HepG2 (cell line): Measurements from ENCODE around the gene UNG. TPM values are rescaled to one million over a fixed set of nuclear protein-coding genes. Genes with fewer than 3 reads are reported as not detected.

ENCODE experiments used
- ARNTL ChIP-seq: sonication (generic); formaldehyde crosslinking; IDR thresholded peaks from 2 replicates; pipeline ENCODE4 v1.4.0; 2020; ENCODE audit warnings: mild to moderate bottlenecking, missing genetic modification reagents
- ATF7 ChIP-seq, 2 experiments: fragments of 450-650 bp in 1 of 2; sonication (generic) in 1 of 2; formaldehyde crosslinking in 1 of 2; IDR thresholded peaks; 2 replicates each; pipeline versions ENCODE4 v1.4.0 to v1.6.1; 2016 to 2020; ENCODE audit warnings: antibody characterized with exemption in 1 of 2, mild to moderate bottlenecking in 1 of 2, missing genetic modification reagents in 1 of 2
- CHCHD3 ChIP-seq: sonication (generic); formaldehyde crosslinking; IDR thresholded peaks from 2 replicates; pipeline ENCODE4 v1.8.0; 2022; ENCODE audit warnings: mild to moderate bottlenecking, missing genetic modification reagents, moderate library complexity
- DZIP1 ChIP-seq: sonication (generic); formaldehyde crosslinking; IDR thresholded peaks from 2 replicates; pipeline ENCODE4 v1.5.0; 2020; ENCODE audit warnings: mild to moderate bottlenecking, missing genetic modification reagents
- HDAC6 ChIP-seq: fragments of 200-600 bp; sonication (generic); IDR thresholded peaks from 2 replicates; pipeline ENCODE4 v1.7.0; 2017; ENCODE audit warnings: mild to moderate bottlenecking, antibody characterized with exemption, low read length, low read depth
- MBD4 ChIP-seq: IDR thresholded peaks from 2 replicates; pipeline ENCODE4 v1.6.1; 2012; ENCODE audit warnings: low read length, inconsistent platforms, borderline replicate concordance
- NCOA2 ChIP-seq: sonication (generic); formaldehyde crosslinking; IDR thresholded peaks from 2 replicates; pipeline ENCODE4 v1.8.0; 2022; ENCODE audit warnings: inconsistent platforms
- PHF8 ChIP-seq: sonication (generic); formaldehyde crosslinking; IDR thresholded peaks from 2 replicates; pipeline ENCODE4 v1.5.0; 2020; ENCODE audit warnings: missing genetic modification reagents
- SIX4 ChIP-seq: sonication (generic); formaldehyde crosslinking; IDR thresholded peaks from 2 replicates; pipeline ENCODE4 v1.4.0; 2020; ENCODE audit warnings: missing genetic modification reagents
- SNRNP70 ChIP-seq: fragments of 200-400 bp; formaldehyde crosslinking; IDR thresholded peaks from 2 replicates; pipeline ENCODE4 v1.6.1; 2017; ENCODE audit warnings: mild to moderate bottlenecking, low read depth, low read length, moderate library complexity
- SOX5 ChIP-seq: IDR thresholded peaks from 2 replicates; pipeline ENCODE4 v1.6.1; 2016; ENCODE audit warnings: borderline replicate concordance
- ZMYM4 ChIP-seq: sonication (generic); formaldehyde crosslinking; IDR thresholded peaks from 2 replicates; pipeline ENCODE4 v1.8.1; 2023; ENCODE audit warnings: mild to moderate bottlenecking, missing genetic modification reagents
- ZNF577 ChIP-seq: sonication (generic); formaldehyde crosslinking; IDR thresholded peaks from 2 replicates; pipeline ENCODE4 v1.4.0; 2020; ENCODE audit warnings: mild to moderate bottlenecking, low read depth, missing genetic modification reagents, borderline replicate concordance
- ZNF839 ChIP-seq: sonication (generic); formaldehyde crosslinking; IDR thresholded peaks from 2 replicates; pipeline ENCODE4 v1.4.0; 2020; ENCODE audit warnings: missing genetic modification reagents, mild to moderate bottlenecking, borderline replicate concordance
- ZNF883 ChIP-seq: sonication (generic); formaldehyde crosslinking; IDR thresholded peaks from 2 replicates; pipeline ENCODE4 v1.5.1; 2020; ENCODE audit warnings: mild to moderate bottlenecking, missing genetic modification reagents; ENCODE audit errors: not compliant biosample characterization
- ZNF891 ChIP-seq: sonication (generic); formaldehyde crosslinking; IDR thresholded peaks from 2 replicates; pipeline ENCODE4 v1.5.0; 2020; ENCODE audit warnings: mild to moderate bottlenecking, missing genetic modification reagents
- polyA plus RNA-seq, 8 experiments: library from polyadenylated mRNA; depleted of rRNA in 3 of 8; stranded (reverse) in 7 of 8; unstranded in 1 of 8; fragments of >200 nt; fragmentation: Illumina TruSeq in 4 of 8; extraction: Trizol in 4 of 8; gene quantifications; 2 replicates each; pipeline versions ENCODE4 v1.2.1 to v1.2.3, GENCODE V29; 2011 to 2016; ENCODE audit warnings: low read depth in 4 of 8, missing spikeins in 1 of 8, mixed read lengths in 1 of 8; ENCODE audit not compliant: insufficient read depth in 1 of 8
- total RNA-seq, 5 experiments: library from RNA; depleted of rRNA; stranded (reverse); fragments of >200 nt; fragmentation: Illumina TruSeq; extraction: Trizol; gene quantifications; 2 replicates each; pipeline ENCODE4 v1.2.3, GENCODE V29; 2016; ENCODE audit warnings: low read depth in 1 of 5
- TF ChIP-seq, protein P1 (sequence below): sonication (generic); formaldehyde crosslinking; IDR thresholded peaks from 2 replicates; pipeline ENCODE4 v1.5.1; 2020; ENCODE audit warnings: mild to moderate bottlenecking, missing genetic modification reagents, borderline replicate concordance
- TF ChIP-seq, protein P2 (sequence below): sonication (generic); formaldehyde crosslinking; IDR thresholded peaks from 2 replicates; pipeline ENCODE4 v1.5.1; 2020; ENCODE audit warnings: missing genetic modification reagents, mild to moderate bottlenecking, borderline replicate concordance
- TF ChIP-seq, protein P3 (sequence below): sonication (generic); formaldehyde crosslinking; IDR thresholded peaks from 2 replicates; pipeline ENCODE4 v1.8.0; 2022; ENCODE audit warnings: mild to moderate bottlenecking, missing genetic modification reagents, borderline replicate concordance
- TF ChIP-seq, protein P4 (sequence below): sonication (generic); formaldehyde crosslinking; IDR thresholded peaks from 2 replicates; pipeline ENCODE4 v1.8.0; 2022; ENCODE audit warnings: mild to moderate bottlenecking, missing genetic modification reagents; ENCODE audit not compliant: insufficient replicate concordance

UNG gene
- total and polyA plus RNA-seq, 2 of the 13 experiments (the other 11 are each of a cell fraction or from before 2014, with no cell fraction given), result 23.3 to 114 TPM

- TF ChIP-seq, protein P1, sequence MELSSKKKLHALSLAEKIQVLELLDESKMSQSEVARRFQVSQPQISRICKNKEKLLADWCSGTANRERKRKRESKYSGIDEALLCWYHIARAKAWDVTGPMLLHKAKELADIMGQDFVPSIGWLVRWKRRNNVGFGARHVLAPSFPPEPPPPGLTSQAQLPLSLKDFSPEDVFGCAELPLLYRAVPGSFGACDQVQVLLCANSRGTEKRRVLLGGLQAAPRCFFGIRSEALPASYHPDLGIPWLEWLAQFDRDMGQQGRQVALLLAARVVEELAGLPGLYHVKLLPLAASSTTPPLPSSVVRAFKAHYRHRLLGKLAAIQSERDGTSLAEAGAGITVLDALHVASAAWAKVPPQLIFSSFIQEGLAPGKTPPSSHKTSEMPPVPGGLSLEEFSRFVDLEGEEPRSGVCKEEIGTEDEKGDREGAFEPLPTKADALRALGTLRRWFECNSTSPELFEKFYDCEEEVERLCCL, result no peak
- TF ChIP-seq NCOA2 (CRISPR knock-in tag) (peak; percentile 73), ZNF891 (CRISPR knock-in tag) (0 out of 2 replicates have a peak, but pooled peaks have one; percentile 68), SIX4 (CRISPR knock-in tag) (peak; percentile 66), ARNTL (peak; percentile 84), ZMYM4 (CRISPR knock-in tag) (peak; percentile 78), SNRNP70 (no peak), ZNF839 (CRISPR knock-in tag) (no peak), HDAC6 (no peak), CHCHD3 (CRISPR knock-in tag) (no peak), MBD4 (peak; percentile 85; the same call in 1 of the 2 replicates), ZNF577 (CRISPR knock-in tag) (no peak), DZIP1 (CRISPR knock-in tag) (0 out of 2 replicates have a peak, but pooled peaks have one; percentile 28), PHF8 (CRISPR knock-in tag) (peak; percentile 37), SOX5 (CRISPR knock-in tag) (peak; percentile 63), ZNF883 (CRISPR knock-in tag) (peak; percentile 62), ATF7 (IDR thresholded peaks at IDR 0.05) (no peak), ATF7 (CRISPR knock-in tag; IDR thresholded peaks at IDR 0.05) (0 out of 2 replicates have a peak, but pooled peaks have one; percentile 44)
- TF ChIP-seq, protein P2, sequence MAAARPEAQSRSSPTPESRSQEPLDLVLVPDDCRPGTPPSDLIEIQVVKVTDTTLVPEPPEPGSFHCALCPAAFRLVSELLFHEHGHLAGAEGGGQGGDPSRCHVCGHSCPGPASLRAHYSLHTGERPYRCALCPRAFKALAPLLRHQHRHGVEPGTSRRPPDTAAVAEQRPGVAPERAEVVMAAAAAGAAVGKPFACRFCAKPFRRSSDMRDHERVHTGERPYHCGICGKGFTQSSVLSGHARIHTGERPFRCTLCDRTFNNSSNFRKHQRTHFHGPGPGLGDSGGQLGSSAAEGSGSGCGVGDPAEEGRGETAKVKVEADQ, result peak; percentile 52; the same call in 1 of the 2 replicates
- TF ChIP-seq, protein P3, sequence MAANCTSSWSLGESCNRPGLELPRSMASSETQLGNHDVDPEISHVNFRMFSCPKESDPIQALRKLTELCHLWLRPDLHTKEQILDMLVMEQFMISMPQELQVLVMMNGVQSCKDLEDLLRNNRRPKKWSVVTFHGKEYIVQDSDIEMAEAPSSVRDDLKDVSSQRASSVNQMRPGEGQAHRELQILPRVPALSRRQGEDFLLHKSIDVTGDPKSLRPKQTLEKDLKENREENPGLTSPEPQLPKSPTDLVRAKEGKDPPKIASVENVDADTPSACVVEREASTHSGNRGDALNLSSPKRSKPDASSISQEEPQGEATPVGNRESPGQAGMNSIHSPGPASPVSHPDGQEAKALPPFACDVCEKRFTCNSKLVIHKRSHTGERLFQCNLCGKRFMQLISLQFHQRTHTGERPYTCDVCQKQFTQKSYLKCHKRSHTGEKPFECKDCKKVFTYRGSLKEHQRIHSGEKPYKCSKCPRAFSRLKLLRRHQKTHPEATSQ (CRISPR knock-in tag), result no peak
- TF ChIP-seq, protein P4, sequence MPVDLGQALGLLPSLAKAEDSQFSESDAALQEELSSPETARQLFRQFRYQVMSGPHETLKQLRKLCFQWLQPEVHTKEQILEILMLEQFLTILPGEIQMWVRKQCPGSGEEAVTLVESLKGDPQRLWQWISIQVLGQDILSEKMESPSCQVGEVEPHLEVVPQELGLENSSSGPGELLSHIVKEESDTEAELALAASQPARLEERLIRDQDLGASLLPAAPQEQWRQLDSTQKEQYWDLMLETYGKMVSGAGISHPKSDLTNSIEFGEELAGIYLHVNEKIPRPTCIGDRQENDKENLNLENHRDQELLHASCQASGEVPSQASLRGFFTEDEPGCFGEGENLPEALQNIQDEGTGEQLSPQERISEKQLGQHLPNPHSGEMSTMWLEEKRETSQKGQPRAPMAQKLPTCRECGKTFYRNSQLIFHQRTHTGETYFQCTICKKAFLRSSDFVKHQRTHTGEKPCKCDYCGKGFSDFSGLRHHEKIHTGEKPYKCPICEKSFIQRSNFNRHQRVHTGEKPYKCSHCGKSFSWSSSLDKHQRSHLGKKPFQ (CRISPR knock-in tag), result peak; percentile 29
These were observed 18.6 kb downstream of the UNG start, which contains the start of gene ACACB (continued) for GRCh38 chr12:109115758-109116610.
